Mammary epithelial cell (primary cell): ENCODE data around the gene BIVM.

Experiments
- EZH2 ChIP-seq: IDR thresholded peaks from 2 replicates; pipeline ENCODE4 v1.6.1; 2012; ENCODE audit warnings: low read length, inconsistent platforms, borderline replicate concordance
- TF ChIP-seq, protein P1 (sequence below), 2 donors: IDR thresholded peaks in 1 of 2; conservative IDR thresholded peaks in 1 of 2; 2 replicates each; pipeline ENCODE4 v1.5.1; 2011 to 2012; ENCODE audit warnings: inconsistent platforms in 2 of 2, low read length in 2 of 2, mild to moderate bottlenecking in 2 of 2, control low read depth in 1 of 2, low read depth in 1 of 2; ENCODE audit not compliant: insufficient read depth in 1 of 2; ENCODE audit errors: extremely low read depth in 1 of 2

DNA sequence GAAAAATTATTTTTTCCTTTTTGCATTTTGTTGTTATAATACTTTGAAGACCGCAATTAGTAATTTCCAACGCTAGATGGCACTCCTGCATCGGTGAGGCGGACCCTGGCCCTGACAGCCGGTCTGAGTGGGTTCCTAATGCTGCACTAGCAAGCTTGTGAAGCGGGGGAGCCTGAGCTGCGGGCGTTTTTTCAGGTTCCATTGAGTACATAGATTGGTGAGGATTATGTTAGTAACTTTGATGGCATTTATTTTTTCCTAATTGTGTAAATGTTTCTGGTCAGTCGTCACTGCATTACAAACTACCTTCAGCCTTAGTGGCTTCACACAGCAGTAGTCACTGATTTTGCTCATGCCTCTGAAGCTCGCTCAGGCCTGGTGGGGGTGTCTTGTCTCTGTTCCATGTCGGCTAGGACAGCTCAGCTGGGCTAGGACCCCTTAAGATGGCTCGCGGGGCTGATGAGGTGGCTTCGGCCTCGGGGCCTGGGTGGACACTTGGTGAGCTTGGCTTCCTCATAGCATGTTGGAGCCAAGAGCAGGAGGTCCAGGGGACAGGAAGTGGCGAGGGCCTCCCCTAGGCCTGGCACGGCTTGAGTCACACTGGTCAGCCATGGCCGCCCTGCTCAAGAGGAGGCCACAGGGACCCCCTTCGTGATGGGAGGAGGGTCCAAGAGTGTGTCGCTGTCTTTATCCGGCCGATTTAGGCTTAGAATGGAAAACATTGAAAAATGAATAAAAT lies 71.9 kb downstream of the BIVM start:
- TF ChIP-seq, protein P1, sequence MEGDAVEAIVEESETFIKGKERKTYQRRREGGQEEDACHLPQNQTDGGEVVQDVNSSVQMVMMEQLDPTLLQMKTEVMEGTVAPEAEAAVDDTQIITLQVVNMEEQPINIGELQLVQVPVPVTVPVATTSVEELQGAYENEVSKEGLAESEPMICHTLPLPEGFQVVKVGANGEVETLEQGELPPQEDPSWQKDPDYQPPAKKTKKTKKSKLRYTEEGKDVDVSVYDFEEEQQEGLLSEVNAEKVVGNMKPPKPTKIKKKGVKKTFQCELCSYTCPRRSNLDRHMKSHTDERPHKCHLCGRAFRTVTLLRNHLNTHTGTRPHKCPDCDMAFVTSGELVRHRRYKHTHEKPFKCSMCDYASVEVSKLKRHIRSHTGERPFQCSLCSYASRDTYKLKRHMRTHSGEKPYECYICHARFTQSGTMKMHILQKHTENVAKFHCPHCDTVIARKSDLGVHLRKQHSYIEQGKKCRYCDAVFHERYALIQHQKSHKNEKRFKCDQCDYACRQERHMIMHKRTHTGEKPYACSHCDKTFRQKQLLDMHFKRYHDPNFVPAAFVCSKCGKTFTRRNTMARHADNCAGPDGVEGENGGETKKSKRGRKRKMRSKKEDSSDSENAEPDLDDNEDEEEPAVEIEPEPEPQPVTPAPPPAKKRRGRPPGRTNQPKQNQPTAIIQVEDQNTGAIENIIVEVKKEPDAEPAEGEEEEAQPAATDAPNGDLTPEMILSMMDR (conservative IDR thresholded peaks at IDR 0.05 in 1 of 2, IDR thresholded peaks at IDR 0.05 in 1 of 2; ENCODE audit: extremely low read depth in 1 of 2, insufficient read depth in 1 of 2, low read depth in 1 of 2, low read length in 2 of 2) = peak; percentile 80
- TF ChIP-seq EZH2 = no peak
